NCI-H1105 treated with DMSO at 0.1 percent for 48 hours (cell line): ENCODE results near the gene RPL36.
"Not testable (repeated sequence)": the region's sequence is repeated elsewhere in the genome, so short reads cannot be mapped to it uniquely, and the experiment has no call there.

Experiments
- DNase-seq: peaks from one replicate; lab custom pipeline; 2025; lab: John Stamatoyannopoulos, UW

The RPL36 gene

DNA sequence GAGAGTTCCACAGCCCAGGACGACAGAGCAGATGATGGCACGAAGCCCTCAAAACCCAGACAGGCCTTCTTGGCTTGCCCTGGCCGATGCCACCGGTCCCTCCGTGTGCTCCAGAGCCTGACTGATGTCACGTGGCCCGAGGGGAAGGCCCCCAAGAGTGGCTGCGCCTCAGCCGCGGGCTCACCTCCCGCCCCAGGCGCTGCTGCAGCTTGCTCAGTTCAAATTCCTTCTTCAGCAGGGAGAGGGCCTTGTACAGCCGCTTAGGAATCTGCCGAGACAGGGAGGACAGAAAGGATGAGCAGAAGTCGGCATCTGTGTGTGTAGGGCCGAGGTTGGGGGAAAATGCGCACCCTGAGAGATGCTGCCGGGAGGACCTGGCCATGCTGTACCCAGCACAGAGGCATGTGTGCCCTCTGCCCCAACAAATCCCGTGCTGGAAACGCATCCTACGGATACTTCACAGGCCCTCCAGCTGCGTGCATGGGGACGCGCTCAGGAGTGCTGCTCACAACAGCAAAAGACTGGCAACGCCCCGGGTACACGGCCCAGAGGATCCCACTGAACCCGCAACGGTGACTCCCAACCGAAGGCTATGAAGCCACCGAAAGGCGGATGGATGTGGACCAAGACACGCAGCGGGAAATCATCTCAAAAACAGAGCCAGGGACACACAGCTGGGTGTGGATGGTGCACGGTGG lies 16.9 kb downstream of the RPL36 start:
- no peak for DNase-seq

DNA sequence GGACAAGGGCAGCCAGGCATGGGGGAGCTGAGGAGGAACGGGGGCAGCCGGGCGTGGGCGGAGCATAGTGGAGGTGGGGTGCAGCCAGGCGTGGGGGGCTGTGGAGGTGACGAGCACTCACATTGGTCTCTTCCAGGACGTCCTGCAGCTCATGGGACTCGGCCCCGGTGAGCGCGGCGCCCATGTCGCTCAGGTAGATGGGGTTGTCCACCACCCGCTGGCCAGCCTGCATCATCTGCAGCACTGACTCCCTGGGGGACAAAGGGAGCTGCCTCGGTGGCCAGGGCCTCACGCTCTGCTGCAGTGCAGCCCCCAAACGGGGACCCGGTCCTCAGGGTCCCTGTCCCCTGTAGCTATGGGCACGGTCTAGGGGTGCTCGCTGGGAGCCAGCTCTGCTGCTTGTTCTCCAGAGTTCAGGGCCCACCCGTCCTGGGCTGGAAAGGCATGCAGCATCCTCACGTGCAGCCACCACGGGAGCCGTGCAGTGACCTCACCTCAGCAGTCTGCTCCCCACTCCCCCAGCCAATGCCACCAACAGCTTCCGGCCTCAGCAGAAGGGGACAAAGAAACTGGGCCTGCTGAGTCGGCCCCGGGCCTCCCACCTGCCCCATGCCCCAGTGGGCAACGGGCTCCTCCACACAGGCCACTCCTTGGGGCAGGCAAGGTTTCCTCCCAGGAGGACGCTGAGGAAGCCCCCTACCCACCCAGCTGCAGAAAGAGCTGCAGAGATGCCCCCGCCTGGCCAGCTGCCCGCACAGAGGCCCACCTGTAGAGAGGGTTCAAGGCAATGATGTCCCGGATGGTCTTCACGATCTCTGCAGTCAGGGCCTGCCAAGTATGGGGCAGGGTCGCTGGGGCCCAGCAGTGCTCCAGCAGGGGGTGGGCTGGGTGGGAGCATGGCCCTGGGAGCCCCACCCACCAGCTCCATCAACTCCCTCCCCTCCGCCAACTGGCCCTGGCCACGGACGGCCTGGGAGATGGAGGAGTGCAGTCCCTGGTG lies 17.8 kb downstream of the RPL36 start:
- no peak for DNase-seq

DNA sequence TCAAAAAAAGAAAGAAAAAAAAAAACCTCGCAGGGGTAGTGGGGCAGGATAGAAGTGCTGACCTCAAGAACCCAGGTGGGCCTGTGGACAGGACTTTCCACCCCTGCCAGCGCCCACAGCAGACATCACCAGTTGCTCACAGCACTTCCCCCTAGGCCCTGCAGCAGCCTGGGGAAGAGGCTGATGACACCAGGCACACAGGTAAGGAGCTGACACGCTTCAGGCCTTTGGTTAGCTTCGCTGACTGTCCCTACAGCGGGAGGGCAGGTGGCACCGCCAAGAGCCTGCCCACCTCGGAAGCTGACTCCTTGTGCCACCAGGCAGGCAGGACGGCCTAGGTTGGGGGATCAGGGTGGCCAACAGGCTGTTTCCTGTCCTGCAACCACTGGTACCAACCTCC lies 20.9 kb downstream of the RPL36 start:
- no peak for DNase-seq

DNA sequence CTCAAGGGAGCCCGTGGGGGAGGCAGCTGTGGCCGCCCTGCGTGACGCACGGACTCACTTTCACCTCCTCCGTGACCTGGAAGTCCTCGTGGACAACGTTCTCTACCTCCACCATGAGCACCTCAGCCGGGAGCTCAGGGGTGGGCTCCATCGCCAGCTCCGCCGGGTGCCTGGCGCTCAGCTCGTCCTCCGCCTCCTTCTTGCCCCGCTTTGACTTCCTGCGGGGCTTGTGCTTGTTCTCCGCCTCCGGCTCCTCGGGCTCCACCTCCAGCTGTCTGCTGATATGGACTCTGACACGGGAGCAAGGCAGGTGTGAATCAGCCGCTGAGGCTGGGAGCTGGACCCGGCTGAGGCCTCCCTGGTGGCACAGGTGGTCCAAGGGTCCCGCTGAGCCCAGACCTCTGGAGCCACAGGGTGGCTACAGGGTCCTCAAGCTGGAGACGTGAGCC lies 21.6 kb downstream of the RPL36 start:
- DNase-seq = no peak

DNA sequence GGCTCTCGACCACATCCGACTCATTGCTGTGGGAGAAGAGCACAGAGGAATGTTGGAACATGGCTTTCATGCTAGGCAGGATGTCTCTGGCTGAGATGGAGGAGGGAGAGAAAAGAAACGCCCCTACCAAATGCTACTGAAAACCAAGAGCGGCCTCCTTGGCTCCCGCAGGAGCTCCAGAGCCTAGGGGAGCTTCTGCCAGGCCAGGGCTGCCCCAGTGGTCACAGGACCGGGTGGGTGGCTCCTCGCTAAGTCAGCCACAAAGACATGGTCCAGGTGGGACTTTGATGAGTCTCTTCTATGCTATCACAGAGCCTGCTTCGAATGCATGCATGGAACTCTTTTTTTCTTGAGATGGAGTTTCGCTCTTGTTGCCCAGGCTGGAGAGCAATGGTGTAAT lies 23.1 kb downstream of the RPL36 start:
- DNase-seq = no peak

DNA sequence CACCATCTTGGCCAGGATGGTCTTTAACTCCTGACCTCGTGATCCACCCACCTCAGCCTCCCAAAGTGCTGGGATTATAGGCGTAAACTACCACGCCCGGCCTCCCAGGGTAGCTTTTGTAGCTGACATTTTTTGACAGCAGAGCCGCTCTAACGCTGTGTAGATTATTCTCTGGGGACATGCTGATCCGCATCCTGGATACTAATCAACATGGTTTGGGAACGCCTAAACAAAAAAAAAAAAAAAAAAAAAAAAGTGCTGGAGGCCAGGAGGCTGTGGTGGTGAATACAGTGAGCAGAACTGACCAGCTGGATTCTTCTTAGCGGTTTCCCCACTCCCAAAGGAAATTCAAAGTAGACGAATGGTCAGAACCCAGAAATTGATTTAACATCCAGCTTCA lies 24.7 kb downstream of the RPL36 start:
- DNase-seq = no peak

DNA sequence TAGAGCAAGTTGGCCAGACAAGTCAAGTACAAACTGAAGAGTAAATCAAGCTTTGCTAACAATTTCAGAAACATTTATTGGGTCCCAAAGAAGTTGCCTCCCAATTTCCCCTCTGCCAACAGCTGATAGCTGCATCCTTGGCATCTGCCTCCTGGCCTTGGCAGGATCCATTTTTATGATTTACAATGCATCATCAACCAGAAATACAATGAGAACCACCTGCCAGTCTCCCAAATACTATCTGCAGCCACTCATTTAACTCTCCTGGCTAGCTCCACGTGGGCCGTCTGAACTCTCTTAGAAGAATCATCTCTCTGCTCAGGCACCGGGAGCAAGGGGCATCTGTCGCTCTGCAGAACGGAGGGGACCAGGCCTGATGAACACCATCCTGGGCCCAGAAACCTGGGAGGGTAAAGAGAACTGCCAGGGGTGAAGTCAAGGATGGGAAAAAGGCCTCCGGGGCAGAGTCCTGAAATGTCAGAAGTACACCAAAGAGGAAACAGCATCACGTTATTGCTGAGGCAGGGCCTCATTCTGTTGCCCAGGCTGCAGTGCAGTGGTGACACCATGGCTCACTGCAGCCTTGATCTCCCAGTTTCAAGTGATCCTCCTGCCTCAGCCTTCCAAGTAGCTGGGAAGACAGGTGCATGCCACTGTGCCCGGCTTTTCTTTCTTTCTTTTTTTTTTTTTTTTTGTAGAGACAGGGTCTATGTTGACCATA lies 27.3 kb downstream of the RPL36 start:
- DNase-seq = no peak

DNA sequence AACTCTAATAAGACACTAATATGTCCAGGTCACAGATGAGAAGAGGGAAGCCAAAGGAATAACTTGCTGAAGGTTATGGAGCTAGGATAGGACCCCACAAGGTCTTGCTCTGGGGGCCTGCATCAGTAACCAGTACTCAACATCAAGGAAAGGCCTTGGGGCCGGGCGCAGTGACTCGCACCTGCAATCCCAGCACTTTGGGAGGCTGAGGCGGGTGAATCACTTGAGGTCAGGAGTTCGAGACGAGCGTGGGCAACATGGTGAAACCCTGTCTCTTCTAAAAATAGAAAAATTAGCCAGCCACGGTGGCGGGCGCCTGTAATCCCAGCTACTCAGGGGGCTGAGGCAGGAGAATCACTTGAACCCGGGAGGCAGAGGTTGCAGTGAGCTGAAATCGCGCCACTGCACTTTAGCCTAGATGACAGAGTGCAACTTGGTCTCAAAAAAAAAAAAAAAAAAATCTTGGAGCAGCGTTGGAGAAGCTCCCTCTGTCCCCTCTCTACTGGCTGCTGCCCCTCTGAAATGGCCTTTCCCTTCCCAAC lies 28.0 kb downstream of the RPL36 start:
- DNase-seq = no peak

DNA sequence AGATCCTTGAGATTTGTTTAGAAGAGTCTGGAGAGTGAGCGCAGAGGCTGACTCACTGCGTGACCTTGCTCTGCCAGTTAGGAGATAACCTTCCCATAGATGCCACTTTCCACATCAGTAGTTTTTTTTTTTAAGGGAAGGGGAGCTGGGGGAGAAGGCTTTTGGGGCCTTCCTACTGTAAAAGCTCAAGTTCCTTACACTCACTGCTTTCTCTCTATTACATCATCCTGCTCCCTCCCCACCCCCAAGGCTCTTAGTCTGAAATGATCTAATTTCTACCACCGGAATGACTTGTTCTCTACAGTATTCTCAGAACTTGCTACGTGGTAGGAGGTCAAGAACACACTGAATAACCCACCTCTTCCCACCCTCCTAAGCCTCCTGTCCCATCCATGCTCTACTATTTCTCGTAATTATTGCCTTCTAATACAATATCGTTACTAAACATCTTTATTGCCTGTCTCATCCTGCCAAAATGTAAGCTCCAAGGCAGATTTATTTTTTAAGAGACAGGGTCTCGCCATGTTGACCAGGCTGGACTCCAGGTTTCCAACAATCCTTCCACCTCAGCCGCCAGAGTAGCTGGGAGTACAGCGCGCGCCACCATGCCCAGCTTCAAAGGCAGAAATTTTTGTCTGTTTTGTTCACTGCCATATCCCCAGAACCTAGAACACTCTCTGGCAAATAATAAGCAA lies 28.6 kb downstream of the RPL36 start:
- no peak for DNase-seq

DNA sequence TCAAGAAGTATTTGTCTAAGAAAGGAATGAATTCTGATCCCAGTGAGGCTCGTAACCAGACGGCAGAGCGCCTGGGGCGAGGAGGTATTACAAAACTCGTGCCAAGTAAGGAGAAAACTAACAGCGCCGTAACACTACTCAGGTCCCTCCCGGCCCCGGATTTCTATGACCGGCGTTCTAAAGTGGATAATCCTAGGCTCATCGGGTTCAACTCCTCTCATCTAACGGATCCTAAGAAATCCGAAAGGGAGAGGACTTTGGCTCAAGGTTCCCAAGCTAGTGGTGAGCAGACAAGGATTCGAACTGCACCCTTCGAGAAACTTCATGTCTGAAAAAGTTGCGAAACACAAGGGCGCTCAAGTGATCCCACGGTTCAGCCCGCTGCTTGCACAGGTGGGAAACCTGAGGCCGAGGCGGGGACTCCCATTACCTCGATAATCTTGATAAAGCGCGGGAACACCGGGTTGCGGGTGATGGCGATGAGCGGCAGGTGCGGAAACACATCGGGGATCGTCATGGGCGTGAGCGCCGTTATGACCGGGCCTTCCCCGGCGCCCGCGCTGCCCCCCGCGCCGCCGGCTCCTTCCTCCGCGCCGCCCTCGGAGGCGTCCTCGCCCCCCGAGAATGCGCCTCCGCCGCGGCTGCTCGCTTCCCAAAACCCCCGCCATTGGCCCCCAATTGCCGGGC lies 29.3 kb downstream of the RPL36 start:
- no peak for DNase-seq

DNA sequence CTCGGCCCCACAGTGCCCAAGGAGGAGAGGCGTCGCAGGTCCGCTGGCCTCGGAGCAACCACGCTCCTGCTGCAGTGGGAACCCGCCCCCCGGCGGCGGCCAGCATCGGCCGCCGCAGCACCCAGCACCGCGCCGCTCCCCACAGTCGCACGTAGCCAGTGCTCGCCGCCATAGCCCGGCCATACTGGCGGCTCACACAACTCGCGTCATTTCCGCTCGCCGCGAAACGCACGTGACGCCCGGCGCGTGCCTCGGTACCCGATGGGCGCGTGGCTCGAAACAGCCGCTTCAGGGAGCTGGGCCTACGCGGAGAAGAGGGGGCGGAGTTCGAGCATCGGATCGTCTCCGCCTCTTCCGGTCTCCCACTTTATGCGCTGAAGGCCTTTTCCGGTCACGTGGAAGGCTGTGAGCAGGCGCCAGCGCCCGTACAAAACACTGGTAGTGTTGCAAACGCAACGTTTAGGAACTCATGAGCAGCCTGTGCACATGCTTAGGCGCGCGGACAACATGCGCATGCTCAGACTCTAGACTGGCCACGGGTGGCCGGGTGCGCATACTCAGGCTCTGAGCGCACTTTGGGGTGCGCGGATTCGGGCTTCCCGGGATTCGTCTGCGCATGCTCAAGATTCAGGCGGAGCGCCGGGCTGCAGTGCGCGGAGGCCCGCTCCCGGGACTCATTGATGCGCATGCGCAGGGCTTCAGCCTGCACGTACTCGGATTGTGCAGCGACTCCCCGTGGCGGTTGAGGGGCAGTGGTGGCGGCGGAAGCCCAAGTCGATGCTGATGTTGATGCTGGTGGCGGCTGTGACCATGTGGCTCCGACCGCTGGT lies 30.1 kb downstream of the RPL36 start, which contains the start of the genes CATSPERD and LONP1:
TSS of gene CATSPERD (plus strand) at position 677 of the 830 bp plus-strand sequence. CDS start at position 778, 101 bp downstream.
TSS of gene LONP1 (minus strand) at position 186 of the 830 bp plus-strand sequence. CDS start at position 172, 14 bp downstream.
- peak; percentile 98 for DNase-seq

DNA sequence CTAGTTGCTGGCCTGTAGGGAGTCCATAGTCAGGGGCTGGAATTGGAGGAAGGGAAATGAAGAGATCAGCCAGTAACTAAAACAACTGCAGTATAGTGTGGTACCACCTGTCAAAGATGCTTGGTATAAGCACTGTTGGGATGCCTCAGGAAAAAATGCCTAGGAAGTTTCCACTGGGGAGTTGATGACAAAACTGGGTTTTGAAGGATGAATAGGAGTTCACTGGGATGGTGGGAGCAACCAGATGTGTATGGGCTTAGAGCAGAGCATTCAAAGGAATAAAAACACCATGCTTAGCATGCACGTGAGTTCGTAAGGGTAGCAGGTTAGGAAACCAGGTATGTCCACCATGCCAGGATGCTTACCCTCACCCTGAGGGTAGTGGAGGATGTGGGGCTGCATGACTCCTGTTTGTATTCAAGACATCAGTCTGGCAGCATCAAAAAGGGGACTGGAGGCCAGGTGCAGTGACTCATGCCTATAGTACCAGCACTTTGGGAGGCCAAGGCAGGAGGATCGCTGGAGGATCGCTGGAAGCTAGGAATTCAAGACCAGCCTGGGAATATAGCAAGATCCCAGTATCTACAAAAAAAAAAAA lies 37.5 kb downstream of the RPL36 start:
- DNase-seq = no peak

DNA sequence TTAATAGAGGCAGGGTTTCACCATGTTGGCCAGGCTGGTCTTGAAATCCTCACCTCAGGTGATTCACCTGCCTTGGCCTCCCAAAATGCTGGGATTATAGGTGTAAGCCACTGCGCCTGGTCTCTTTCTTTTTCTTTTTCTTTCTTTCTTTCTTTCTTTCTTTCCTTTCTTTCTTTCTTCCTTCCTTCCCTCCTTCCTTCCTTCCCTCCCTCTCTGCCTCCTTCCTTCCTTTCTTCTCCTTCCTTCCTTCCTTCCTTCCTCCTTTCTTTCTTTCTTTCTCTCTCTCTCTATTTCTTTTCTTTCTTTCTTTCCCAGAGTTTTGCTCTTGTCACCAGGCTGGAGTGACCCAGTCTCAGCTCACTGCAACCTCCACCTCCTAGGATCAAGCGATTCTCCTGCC lies 43.1 kb downstream of the RPL36 start:
- DNase-seq = not testable (repeated sequence)

DNA sequence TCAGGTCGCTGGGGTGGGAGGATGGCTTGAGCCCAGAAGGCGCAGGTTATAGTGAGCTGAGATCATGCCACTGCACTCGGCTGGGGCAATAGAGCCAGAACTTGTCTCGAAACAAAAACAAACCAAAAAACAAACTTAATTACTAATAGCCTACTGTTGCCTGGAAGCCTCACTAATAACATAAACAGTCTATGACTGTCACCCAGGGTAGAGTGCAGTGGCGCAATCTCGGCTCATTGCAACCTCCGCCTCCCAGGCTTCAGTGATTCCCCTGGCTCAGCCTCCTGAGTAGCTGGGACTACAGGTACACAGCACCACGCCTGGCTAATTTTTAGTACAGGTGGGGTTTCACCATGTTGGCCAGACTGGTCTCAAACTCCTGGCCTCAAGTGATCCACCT lies 48.3 kb downstream of the RPL36 start:
- no peak for DNase-seq
